C4-2B (cell line): Measurements from ENCODE around the gene ZNF652.

Experiments used
- ZFX ChIP-seq: fragments of 450-650 bp; IDR thresholded peaks from 2 replicates; pipeline ENCODE4 v1.6.1; 2017
- TF ChIP-seq, protein P1 (sequence below): fragments of 450-650 bp; conservative IDR thresholded peaks from 2 replicates; pipeline ENCODE4 v1.5.1; 2017; ENCODE audit warnings: mild to moderate bottlenecking

- TF ChIP-seq, protein P1, sequence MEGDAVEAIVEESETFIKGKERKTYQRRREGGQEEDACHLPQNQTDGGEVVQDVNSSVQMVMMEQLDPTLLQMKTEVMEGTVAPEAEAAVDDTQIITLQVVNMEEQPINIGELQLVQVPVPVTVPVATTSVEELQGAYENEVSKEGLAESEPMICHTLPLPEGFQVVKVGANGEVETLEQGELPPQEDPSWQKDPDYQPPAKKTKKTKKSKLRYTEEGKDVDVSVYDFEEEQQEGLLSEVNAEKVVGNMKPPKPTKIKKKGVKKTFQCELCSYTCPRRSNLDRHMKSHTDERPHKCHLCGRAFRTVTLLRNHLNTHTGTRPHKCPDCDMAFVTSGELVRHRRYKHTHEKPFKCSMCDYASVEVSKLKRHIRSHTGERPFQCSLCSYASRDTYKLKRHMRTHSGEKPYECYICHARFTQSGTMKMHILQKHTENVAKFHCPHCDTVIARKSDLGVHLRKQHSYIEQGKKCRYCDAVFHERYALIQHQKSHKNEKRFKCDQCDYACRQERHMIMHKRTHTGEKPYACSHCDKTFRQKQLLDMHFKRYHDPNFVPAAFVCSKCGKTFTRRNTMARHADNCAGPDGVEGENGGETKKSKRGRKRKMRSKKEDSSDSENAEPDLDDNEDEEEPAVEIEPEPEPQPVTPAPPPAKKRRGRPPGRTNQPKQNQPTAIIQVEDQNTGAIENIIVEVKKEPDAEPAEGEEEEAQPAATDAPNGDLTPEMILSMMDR = no peak
- no peak for TF ChIP-seq ZFX
These were observed 49.3 kb downstream of the ZNF652 start for GRCh38 chr17:49312722-49313121.
